Measurements from ENCODE around the gene SPNS2.

- TF ChIP-seq CTCF (conservative IDR thresholded peaks at IDR 0.05; ENCODE audit: low read depth, low read length): no peak
- no peak for TF ChIP-seq EZH2 (IDR thresholded peaks at IDR 0.05; ENCODE audit: low read length, unreplicated experiment)
Measured at GRCh38 chr17:4558347-4558971, 59.8 kb downstream of the SPNS2 start.
